Testis (tissue), 2 donors: ENCODE measurements around the gene QSOX1.

Source experiments
- POLR2A ChIP-seq: fragments of 450-650 bp; IDR thresholded peaks from one replicate; pipeline ENCODE4 v1.6.1; 2017; ENCODE audit warnings: antibody characterized with exemption, mild to moderate bottlenecking, moderate library complexity
- TF ChIP-seq, protein P1 (sequence below), 3 experiments: fragments of 450-650 bp in 2 of 3; fragments of 200-600 bp in 1 of 3; sonication (generic) in 1 of 3; IDR thresholded peaks; one replicate each; pipeline ENCODE4 v1.5.1; 2016 to 2019; ENCODE audit warnings: antibody characterized with exemption in 3 of 3, mild to moderate bottlenecking in 2 of 3, moderate library complexity in 1 of 3

- TF ChIP-seq, protein P1, sequence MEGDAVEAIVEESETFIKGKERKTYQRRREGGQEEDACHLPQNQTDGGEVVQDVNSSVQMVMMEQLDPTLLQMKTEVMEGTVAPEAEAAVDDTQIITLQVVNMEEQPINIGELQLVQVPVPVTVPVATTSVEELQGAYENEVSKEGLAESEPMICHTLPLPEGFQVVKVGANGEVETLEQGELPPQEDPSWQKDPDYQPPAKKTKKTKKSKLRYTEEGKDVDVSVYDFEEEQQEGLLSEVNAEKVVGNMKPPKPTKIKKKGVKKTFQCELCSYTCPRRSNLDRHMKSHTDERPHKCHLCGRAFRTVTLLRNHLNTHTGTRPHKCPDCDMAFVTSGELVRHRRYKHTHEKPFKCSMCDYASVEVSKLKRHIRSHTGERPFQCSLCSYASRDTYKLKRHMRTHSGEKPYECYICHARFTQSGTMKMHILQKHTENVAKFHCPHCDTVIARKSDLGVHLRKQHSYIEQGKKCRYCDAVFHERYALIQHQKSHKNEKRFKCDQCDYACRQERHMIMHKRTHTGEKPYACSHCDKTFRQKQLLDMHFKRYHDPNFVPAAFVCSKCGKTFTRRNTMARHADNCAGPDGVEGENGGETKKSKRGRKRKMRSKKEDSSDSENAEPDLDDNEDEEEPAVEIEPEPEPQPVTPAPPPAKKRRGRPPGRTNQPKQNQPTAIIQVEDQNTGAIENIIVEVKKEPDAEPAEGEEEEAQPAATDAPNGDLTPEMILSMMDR (IDR thresholded peaks at IDR 0.05): no peak
- TF ChIP-seq POLR2A: no peak
These were observed 18.8 kb downstream of the QSOX1 start for GRCh38 chr1:180173451-180173850.
